NCI-H1048 (cell line): ENCODE measurements around the gene CLCN7.

Experiments used
- DNase-seq: peaks from one replicate; lab custom pipeline; 2025; lab: John Stamatoyannopoulos, UW

The CLCN7 gene

GRCh38 chr16:1401758-1402154 lies 73.1 kb downstream of the CLCN7 start:
- DNase-seq, result no peak

- no peak for DNase-seq
Observed at GRCh38 chr16:1401061-1401757, 73.6 kb downstream of the CLCN7 start.

GRCh38 chr16:1398826-1399581 lies 75.8 kb downstream of the CLCN7 start:
- DNase-seq, result no peak

- DNase-seq, result no peak
Observed at GRCh38 chr16:1398351-1398750, 76.5 kb downstream of the CLCN7 start.

GRCh38 chr16:1397779-1398178 lies 77.0 kb downstream of the CLCN7 start:
- DNase-seq, result no peak

GRCh38 chr16:1395444-1396031 lies 79.3 kb downstream of the CLCN7 start:
- DNase-seq, result no peak
